Fibroblast of upper back skin (primary cell): ENCODE data around the gene TMEM184A.

Source experiments
- DNase-seq: peaks from one replicate; pipeline ENCODE4 v3.0.0-alpha.2; 2013

The TMEM184A gene

GRCh38 chr7:1537535-1538412, 18.2 kb downstream of the TMEM184A start:
- DNase-seq: peak; percentile 92

- peak; percentile 98 for DNase-seq
Measured at GRCh38 chr7:1536743-1537534, 19.1 kb downstream of the TMEM184A start.

- no peak for DNase-seq
Measured at GRCh38 chr7:1536455-1536742, 19.6 kb downstream of the TMEM184A start.

- no peak for DNase-seq
Measured at GRCh38 chr7:1535701-1536454, 20.1 kb downstream of the TMEM184A start.

- DNase-seq: no peak
Measured at GRCh38 chr7:1535100-1535458, 20.9 kb downstream of the TMEM184A start.

- DNase-seq: no peak
Measured at GRCh38 chr7:1534330-1535099, 21.5 kb downstream of the TMEM184A start.

- peak; percentile 72 for DNase-seq
Measured at GRCh38 chr7:1533547-1534329, 22.3 kb downstream of the TMEM184A start.

- no peak for DNase-seq
Measured at GRCh38 chr7:1533255-1533546, 22.8 kb downstream of the TMEM184A start.

GRCh38 chr7:1532456-1533254, 23.4 kb downstream of the TMEM184A start:
- peak; percentile 69 for DNase-seq

GRCh38 chr7:1531979-1532455, 24.0 kb downstream of the TMEM184A start:
- DNase-seq: no peak

GRCh38 chr7:1531263-1531978, 24.6 kb downstream of the TMEM184A start:
- no peak for DNase-seq

- no peak for DNase-seq
Measured at GRCh38 chr7:1530946-1531262, 25.1 kb downstream of the TMEM184A start.

GRCh38 chr7:1529383-1530116, 26.5 kb downstream of the TMEM184A start:
- DNase-seq: no peak

GRCh38 chr7:1526271-1526754, 29.7 kb downstream of the TMEM184A start:
- DNase-seq: no peak

- DNase-seq: no peak
Measured at GRCh38 chr7:1525409-1525808, 30.6 kb downstream of the TMEM184A start.

- DNase-seq: no peak
Measured at GRCh38 chr7:1523844-1524243, 32.2 kb downstream of the TMEM184A start.

GRCh38 chr7:1523208-1523607, 32.8 kb downstream of the TMEM184A start:
- DNase-seq: no peak

- DNase-seq: no peak
Measured at GRCh38 chr7:1521456-1521855, 34.5 kb downstream of the TMEM184A start.

- no peak for DNase-seq
Measured at GRCh38 chr7:1520539-1521234, 35.3 kb downstream of the TMEM184A start.
